ENCODE measurements around the gene HRNR. TPM values are rescaled to one million over a fixed set of nuclear protein-coding genes. Genes with fewer than 3 reads are reported as not detected.

Gene HRNR
- total RNA-seq, 6 experiments from 2014 or later = not detected

- H3K36me3 Mint-ChIP-seq (ENCODE audit: low read depth) = peaks cover 6% of the 10 kb centered on the region; the same call in 1 of the 2 replicates
- no peak for DNase-seq
- no peaks in the 10 kb centered on the region; the same call in 1 of the 2 replicates for H3K9me3 Mint-ChIP-seq
- peaks cover 36% of the 10 kb centered on the region for H3K4me1 Mint-ChIP-seq (ENCODE audit: low read depth)
- TF ChIP-seq CTCF (IDR thresholded peaks at IDR 0.05) = no peak
- no peak overlapping the region for H3K4me3 Mint-ChIP-seq
- H3K27me3 Mint-ChIP-seq (ENCODE audit: insufficient read depth) = peaks cover 43% of the 10 kb centered on the region
- no peak overlapping the region for H3K27ac Mint-ChIP-seq
These were observed 54.5 kb downstream of the HRNR start for GRCh38 chr1:152169366-152170025.

GRCh38 chr1:152168535-152168868 lies 55.5 kb downstream of the HRNR start:
- peaks cover 37% of the 10 kb centered on the region for H3K4me1 Mint-ChIP-seq (ENCODE audit: low read depth)
- no peaks in the 10 kb centered on the region; the same call in 1 of the 2 replicates for H3K9me3 Mint-ChIP-seq
- H3K27me3 Mint-ChIP-seq (ENCODE audit: insufficient read depth) = peaks cover 40% of the 10 kb centered on the region
- no peak overlapping the region for H3K27ac Mint-ChIP-seq
- H3K36me3 Mint-ChIP-seq (ENCODE audit: low read depth) = peaks cover 6% of the 10 kb centered on the region; the same call in 1 of the 2 replicates
- H3K4me3 Mint-ChIP-seq = no peak overlapping the region
- no peak for DNase-seq
- TF ChIP-seq CTCF (IDR thresholded peaks at IDR 0.05) = no peak

- DNase-seq = peak; percentile 82
- no peak for TF ChIP-seq CTCF (IDR thresholded peaks at IDR 0.05)
- Mint-ChIP-seq H3K27me3 (ENCODE audit: insufficient read depth) (peaks cover 36% of the 10 kb centered on the region), H3K27ac (peak overlapping the region; percentile 66), H3K4me1 (ENCODE audit: low read depth) (peaks cover 42% of the 10 kb centered on the region), H3K36me3 (ENCODE audit: low read depth) (peaks cover 6% of the 10 kb centered on the region; the same call in 1 of the 2 replicates), H3K4me3 (0 out of 2 replicates have a peak overlapping the region, but pooled peaks have one; percentile 1), H3K9me3 (no peaks in the 10 kb centered on the region; the same call in 1 of the 2 replicates)
These were observed 56.0 kb downstream of the HRNR start for GRCh38 chr1:152167835-152168534.

GRCh38 chr1:152166966-152167365 lies 57.0 kb downstream of the HRNR start:
- peak overlapping the region; percentile 66; the same call in 1 of the 2 replicates for H3K27ac Mint-ChIP-seq
- H3K9me3 Mint-ChIP-seq = no peaks in the 10 kb centered on the region; the same call in 1 of the 2 replicates
- H3K4me3 Mint-ChIP-seq = no peak overlapping the region
- peaks cover 6% of the 10 kb centered on the region; the same call in 1 of the 2 replicates for H3K36me3 Mint-ChIP-seq (ENCODE audit: low read depth)
- no peak for TF ChIP-seq CTCF (IDR thresholded peaks at IDR 0.05)
- peaks cover 50% of the 10 kb centered on the region for H3K4me1 Mint-ChIP-seq (ENCODE audit: low read depth)
- DNase-seq = no peak
- H3K27me3 Mint-ChIP-seq (ENCODE audit: insufficient read depth) = peaks cover 29% of the 10 kb centered on the region

- no peak for DNase-seq
- peaks cover 50% of the 10 kb centered on the region for H3K4me1 Mint-ChIP-seq (ENCODE audit: low read depth)
- no peak for TF ChIP-seq CTCF (IDR thresholded peaks at IDR 0.05)
- peaks cover 6% of the 10 kb centered on the region; the same call in 1 of the 2 replicates for H3K36me3 Mint-ChIP-seq (ENCODE audit: low read depth)
- no peaks in the 10 kb centered on the region; the same call in 1 of the 2 replicates for H3K9me3 Mint-ChIP-seq
- peaks cover 25% of the 10 kb centered on the region for H3K27me3 Mint-ChIP-seq (ENCODE audit: insufficient read depth)
- no peak overlapping the region; the same call in 1 of the 2 replicates for H3K27ac Mint-ChIP-seq
- no peak overlapping the region for H3K4me3 Mint-ChIP-seq
These were observed 58.5 kb downstream of the HRNR start for GRCh38 chr1:152165286-152166077.

Data from HFFc6 (cell line).